ENCODE results near the gene GRHL1.

Gene GRHL1

GRCh38 chr2:10034333-10035052 is 83.0 kb downstream of the GRHL1 start:
- H3K4me1 ChIP-seq (ENCODE audit: insufficient read depth, low read length), result peaks cover 10% of the 10 kb centered on the region; the same call in 1 of the 2 replicates
- no peaks in the 10 kb centered on the region; the same call in 1 of the 2 replicates for H3K36me3 ChIP-seq (ENCODE audit: insufficient read depth, low read length)
- no peak overlapping the region for H3K9ac ChIP-seq (ENCODE audit: low read depth, low read length)
- H3K9me3 ChIP-seq (ENCODE audit: control insufficient read depth, insufficient read depth, low read length), result no peaks in the 10 kb centered on the region

GRCh38 chr2:10035053-10035422 is 83.5 kb downstream of the GRHL1 start:
- Histone ChIP-seq H3K9ac (ENCODE audit: low read depth, low read length) (no peak overlapping the region), H3K4me1 (ENCODE audit: insufficient read depth, low read length) (peaks cover 4% of the 10 kb centered on the region; the same call in 1 of the 2 replicates), H3K9me3 (ENCODE audit: control insufficient read depth, insufficient read depth, low read length) (no peaks in the 10 kb centered on the region), H3K36me3 (ENCODE audit: insufficient read depth, low read length) (no peaks in the 10 kb centered on the region; the same call in 1 of the 2 replicates)

GRCh38 chr2:10035633-10036032 is 84.1 kb downstream of the GRHL1 start:
- no peaks in the 10 kb centered on the region for H3K4me1 ChIP-seq (ENCODE audit: insufficient read depth, low read length)
- no peak overlapping the region for H3K9ac ChIP-seq (ENCODE audit: low read depth, low read length)
- no peaks in the 10 kb centered on the region; the same call in 1 of the 2 replicates for H3K36me3 ChIP-seq (ENCODE audit: insufficient read depth, low read length)
- H3K9me3 ChIP-seq (ENCODE audit: control insufficient read depth, insufficient read depth, low read length), result no peaks in the 10 kb centered on the region

- no peak overlapping the region for H3K9ac ChIP-seq (ENCODE audit: low read depth, low read length)
- H3K4me1 ChIP-seq (ENCODE audit: insufficient read depth, low read length), result no peaks in the 10 kb centered on the region
- no peaks in the 10 kb centered on the region; the same call in 1 of the 2 replicates for H3K36me3 ChIP-seq (ENCODE audit: insufficient read depth, low read length)
- H3K9me3 ChIP-seq (ENCODE audit: control insufficient read depth, insufficient read depth, low read length), result no peaks in the 10 kb centered on the region
Observed at GRCh38 chr2:10036095-10036884, 84.8 kb downstream of the GRHL1 start.

GRCh38 chr2:10038123-10038522 is 86.6 kb downstream of the GRHL1 start:
- Histone ChIP-seq H3K36me3 (ENCODE audit: insufficient read depth, low read length) (no peaks in the 10 kb centered on the region; the same call in 1 of the 2 replicates), H3K9me3 (ENCODE audit: control insufficient read depth, insufficient read depth, low read length) (no peaks in the 10 kb centered on the region), H3K4me1 (ENCODE audit: insufficient read depth, low read length) (no peaks in the 10 kb centered on the region), H3K9ac (ENCODE audit: low read depth, low read length) (no peak overlapping the region)

GRCh38 chr2:10038716-10039115 is 87.2 kb downstream of the GRHL1 start:
- Histone ChIP-seq H3K9ac (ENCODE audit: low read depth, low read length) (no peak overlapping the region), H3K4me1 (ENCODE audit: insufficient read depth, low read length) (no peaks in the 10 kb centered on the region), H3K9me3 (ENCODE audit: control insufficient read depth, insufficient read depth, low read length) (no peaks in the 10 kb centered on the region), H3K36me3 (ENCODE audit: insufficient read depth, low read length) (no peaks in the 10 kb centered on the region; the same call in 1 of the 2 replicates)

GRCh38 chr2:10039658-10040410 is 88.3 kb downstream of the GRHL1 start:
- H3K4me1 ChIP-seq (ENCODE audit: insufficient read depth, low read length), result no peaks in the 10 kb centered on the region
- H3K36me3 ChIP-seq (ENCODE audit: insufficient read depth, low read length), result no peaks in the 10 kb centered on the region; the same call in 1 of the 2 replicates
- no peak overlapping the region for H3K9ac ChIP-seq (ENCODE audit: low read depth, low read length)
- H3K9me3 ChIP-seq (ENCODE audit: control insufficient read depth, insufficient read depth, low read length), result no peaks in the 10 kb centered on the region

GRCh38 chr2:10041711-10042110 is 90.2 kb downstream of the GRHL1 start:
- Histone ChIP-seq H3K9ac (ENCODE audit: low read depth, low read length) (no peak overlapping the region; the same call in none of the 2 replicates), H3K9me3 (ENCODE audit: control insufficient read depth, insufficient read depth, low read length) (no peaks in the 10 kb centered on the region), H3K4me1 (ENCODE audit: insufficient read depth, low read length) (no peaks in the 10 kb centered on the region), H3K36me3 (ENCODE audit: insufficient read depth, low read length) (no peaks in the 10 kb centered on the region; the same call in 1 of the 2 replicates)

GRCh38 chr2:10042301-10043161 is 91.0 kb downstream of the GRHL1 start:
- Histone ChIP-seq H3K4me1 (ENCODE audit: insufficient read depth, low read length) (no peaks in the 10 kb centered on the region), H3K9me3 (ENCODE audit: control insufficient read depth, insufficient read depth, low read length) (no peaks in the 10 kb centered on the region), H3K36me3 (ENCODE audit: insufficient read depth, low read length) (no peaks in the 10 kb centered on the region), H3K9ac (ENCODE audit: low read depth, low read length) (peak overlapping the region; percentile 67)

GRCh38 chr2:10043256-10043905 is 91.9 kb downstream of the GRHL1 start, which contains the start of gene KLF11:
TSS of gene KLF11 (plus strand) at chr2:10043550. CDS start at chr2:10043717, 167 bp downstream.
- peak within 1 kb of the TSS; percentile 67 for H3K9ac ChIP-seq (ENCODE audit: low read depth, low read length)
- H3K36me3 ChIP-seq (ENCODE audit: insufficient read depth, low read length), result no peaks in the 10 kb centered on the region
- H3K4me1 ChIP-seq (ENCODE audit: insufficient read depth, low read length), result no peaks in the 10 kb centered on the region
- no peaks in the 10 kb centered on the region for H3K9me3 ChIP-seq (ENCODE audit: control insufficient read depth, insufficient read depth, low read length)

GRCh38 chr2:10043906-10044601 is 92.6 kb downstream of the GRHL1 start:
- no peaks in the 10 kb centered on the region for H3K4me1 ChIP-seq (ENCODE audit: insufficient read depth, low read length)
- H3K36me3 ChIP-seq (ENCODE audit: insufficient read depth, low read length), result no peaks in the 10 kb centered on the region
- H3K9me3 ChIP-seq (ENCODE audit: control insufficient read depth, insufficient read depth, low read length), result no peaks in the 10 kb centered on the region
- peak overlapping the region; percentile 38; the same call in 1 of the 2 replicates for H3K9ac ChIP-seq (ENCODE audit: low read depth, low read length)

- Histone ChIP-seq H3K36me3 (ENCODE audit: insufficient read depth, low read length) (no peaks in the 10 kb centered on the region), H3K9ac (ENCODE audit: low read depth, low read length) (no peak overlapping the region), H3K9me3 (ENCODE audit: control insufficient read depth, insufficient read depth, low read length) (no peaks in the 10 kb centered on the region), H3K4me1 (ENCODE audit: insufficient read depth, low read length) (no peaks in the 10 kb centered on the region)
Observed at GRCh38 chr2:10045561-10046355, 94.3 kb downstream of the GRHL1 start.

Data from ES-I3 (cell line).